H1 (cell line): ENCODE data around the gene VWA3B.

ENCODE experiments used
- BRCA1 ChIP-seq: IDR thresholded peaks from 2 replicates; pipeline ENCODE4 v1.6.1; 2012; ENCODE audit warnings: low read depth, low read length, improper control_type of control experiment
- EZH2 ChIP-seq: fragments of 200-600 bp; sonication (generic); IDR thresholded peaks from 2 replicates; pipeline ENCODE4 v1.7.1; 2012; ENCODE audit warnings: low read depth, mild to moderate bottlenecking, moderate library complexity, low read length, inconsistent platforms; ENCODE audit not compliant: severe bottlenecking
- GABPA ChIP-seq: IDR thresholded peaks from 2 replicates; pipeline ENCODE4 v1.6.1; 2011; ENCODE audit warnings: mild to moderate bottlenecking, low read length, moderate library complexity, borderline replicate concordance; ENCODE audit not compliant: insufficient read depth
- NRF1 ChIP-seq: IDR thresholded peaks from 2 replicates; pipeline ENCODE4 v1.6.1; 2011; ENCODE audit warnings: mild to moderate bottlenecking, low read depth, low read length, improper control_type of control experiment
- RAD21 ChIP-seq, 2 experiments: IDR thresholded peaks in 1 of 2; conservative IDR thresholded peaks in 1 of 2; 2 replicates each; pipeline ENCODE4 v1.6.1; 2011; ENCODE audit warnings: low read depth in 2 of 2, low read length in 2 of 2, improper control_type of control experiment in 1 of 2, inconsistent platforms in 1 of 2, mild to moderate bottlenecking in 1 of 2, moderate library complexity in 1 of 2
- SIRT6 ChIP-seq: IDR thresholded peaks from one replicate; pipeline ENCODE4 v1.7.1; 2012; ENCODE audit warnings: low read length, inconsistent platforms
- YY1 ChIP-seq: IDR thresholded peaks from 2 replicates; pipeline ENCODE4 v1.6.1; 2011; ENCODE audit warnings: low read depth, mild to moderate bottlenecking, low read length
- TF ChIP-seq, protein P1 (sequence below), 3 experiments: IDR thresholded peaks; 1 replicate in 2 of 3; 2 replicates in 1 of 3; pipeline versions ENCODE4 v1.5.1 to v1.6.1; 2011; ENCODE audit warnings: low read length in 3 of 3, mild to moderate bottlenecking in 3 of 3, inconsistent platforms in 2 of 3, low read depth in 1 of 3, moderate library complexity in 1 of 3; ENCODE audit not compliant: insufficient read depth in 1 of 3; ENCODE audit errors: control extremely low read depth in 1 of 3
- TF ChIP-seq, protein P2 (sequence below): IDR thresholded peaks from 2 replicates; pipeline ENCODE4 v1.6.1; 2011; ENCODE audit warnings: low read depth, mild to moderate bottlenecking, low read length; ENCODE audit not compliant: insufficient read depth

DNA sequence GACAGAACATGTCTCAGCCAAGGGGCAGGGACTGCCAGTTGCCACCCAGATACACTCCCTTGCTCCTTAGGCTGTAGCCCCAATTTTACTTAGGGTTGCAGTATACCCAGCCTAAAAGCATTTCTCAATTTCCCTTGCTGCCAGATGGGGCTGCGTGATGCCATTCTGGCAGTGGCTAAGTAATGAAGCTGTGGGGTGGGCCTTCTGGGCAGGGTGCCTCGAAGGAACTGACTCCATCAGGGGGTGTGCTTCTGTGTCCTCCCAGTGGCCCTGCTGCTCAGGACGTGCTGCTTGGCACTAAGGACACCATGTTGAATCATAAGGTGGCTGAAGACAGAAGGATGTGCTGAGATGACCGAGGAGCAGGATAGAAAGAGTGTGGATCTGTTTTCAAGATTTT lies 74.2 kb downstream of the VWA3B start:
- TF ChIP-seq, protein P1, sequence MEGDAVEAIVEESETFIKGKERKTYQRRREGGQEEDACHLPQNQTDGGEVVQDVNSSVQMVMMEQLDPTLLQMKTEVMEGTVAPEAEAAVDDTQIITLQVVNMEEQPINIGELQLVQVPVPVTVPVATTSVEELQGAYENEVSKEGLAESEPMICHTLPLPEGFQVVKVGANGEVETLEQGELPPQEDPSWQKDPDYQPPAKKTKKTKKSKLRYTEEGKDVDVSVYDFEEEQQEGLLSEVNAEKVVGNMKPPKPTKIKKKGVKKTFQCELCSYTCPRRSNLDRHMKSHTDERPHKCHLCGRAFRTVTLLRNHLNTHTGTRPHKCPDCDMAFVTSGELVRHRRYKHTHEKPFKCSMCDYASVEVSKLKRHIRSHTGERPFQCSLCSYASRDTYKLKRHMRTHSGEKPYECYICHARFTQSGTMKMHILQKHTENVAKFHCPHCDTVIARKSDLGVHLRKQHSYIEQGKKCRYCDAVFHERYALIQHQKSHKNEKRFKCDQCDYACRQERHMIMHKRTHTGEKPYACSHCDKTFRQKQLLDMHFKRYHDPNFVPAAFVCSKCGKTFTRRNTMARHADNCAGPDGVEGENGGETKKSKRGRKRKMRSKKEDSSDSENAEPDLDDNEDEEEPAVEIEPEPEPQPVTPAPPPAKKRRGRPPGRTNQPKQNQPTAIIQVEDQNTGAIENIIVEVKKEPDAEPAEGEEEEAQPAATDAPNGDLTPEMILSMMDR (IDR thresholded peaks at IDR 0.05; ENCODE audit: control extremely low read depth in 1 of 3, insufficient read depth in 1 of 3, low read depth in 1 of 3, low read length in 3 of 3): no peak
- TF ChIP-seq NRF1: no peak
- TF ChIP-seq EZH2: no peak
- no peak for TF ChIP-seq BRCA1
- no peak for TF ChIP-seq YY1
- no peak for TF ChIP-seq GABPA
- no peak for TF ChIP-seq RAD21 (IDR thresholded peaks at IDR 0.05 in 1 of 2, conservative IDR thresholded peaks at IDR 0.05 in 1 of 2; ENCODE audit: low read depth in 2 of 2, low read length in 2 of 2)
- no peak for TF ChIP-seq SIRT6
- TF ChIP-seq, protein P2, sequence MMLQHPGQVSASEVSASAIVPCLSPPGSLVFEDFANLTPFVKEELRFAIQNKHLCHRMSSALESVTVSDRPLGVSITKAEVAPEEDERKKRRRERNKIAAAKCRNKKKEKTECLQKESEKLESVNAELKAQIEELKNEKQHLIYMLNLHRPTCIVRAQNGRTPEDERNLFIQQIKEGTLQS: no peak
